Right atrium auricular region (tissue), 2 donors: ENCODE measurements around the gene GOSR2. TPM values are rescaled to one million over a fixed set of nuclear protein-coding genes. Genes with fewer than 3 reads are reported as not detected.

ENCODE experiments used
- DNase-seq: peaks from one replicate; pipeline ENCODE4 v3.0.0-alpha.2; 2019; ENCODE audit warnings: low spot score
- H3K27ac ChIP-seq, 2 donors: fragments of 200-600 bp; sonication (generic); 1 replicate in 1 of 2; 2 replicates in 1 of 2; pipeline ENCODE4 v1.5.1; 2016 to 2019
- H3K27me3 ChIP-seq, 2 donors: fragments of 200-600 bp; sonication (generic); one replicate each; pipeline versions ENCODE4 v1.5.1 to v1.6.0; 2017 to 2019
- H3K36me3 ChIP-seq: fragments of 200-600 bp; sonication (generic); one replicate; pipeline ENCODE4 v1.5.1; 2016
- H3K4me1 ChIP-seq, 2 donors: fragments of 200-600 bp; sonication (generic); one replicate each; pipeline versions ENCODE4 v1.5.1 to v1.6.0; 2017 to 2019
- H3K4me3 ChIP-seq, 2 donors: fragments of 200-600 bp; sonication (generic); 1 replicate in 1 of 2; 2 replicates in 1 of 2; pipeline ENCODE4 v1.5.1; 2017 to 2019; ENCODE audit warnings: mild to moderate bottlenecking in 1 of 2, moderate library complexity in 1 of 2
- H3K9me3 ChIP-seq, 2 donors: fragments of 200-600 bp; sonication (generic); one replicate each; pipeline ENCODE4 v1.5.1; 2019
- CTCF ChIP-seq, 2 donors: fragments of 200-600 bp; sonication (generic); IDR thresholded peaks; one replicate each; pipeline ENCODE4 v1.5.1; 2019; ENCODE audit warnings: antibody characterized with exemption in 2 of 2
- total RNA-seq, 2 donors: library from RNA; depleted of rRNA; stranded (reverse); fragments of >200 nt; gene quantifications; one replicate each; pipeline ENCODE4 v1.1.0, GENCODE V29; 2016

GOSR2 gene
- total RNA-seq, 2 donors from 2014 or later: 35.9 to 38.6 TPM

DNA sequence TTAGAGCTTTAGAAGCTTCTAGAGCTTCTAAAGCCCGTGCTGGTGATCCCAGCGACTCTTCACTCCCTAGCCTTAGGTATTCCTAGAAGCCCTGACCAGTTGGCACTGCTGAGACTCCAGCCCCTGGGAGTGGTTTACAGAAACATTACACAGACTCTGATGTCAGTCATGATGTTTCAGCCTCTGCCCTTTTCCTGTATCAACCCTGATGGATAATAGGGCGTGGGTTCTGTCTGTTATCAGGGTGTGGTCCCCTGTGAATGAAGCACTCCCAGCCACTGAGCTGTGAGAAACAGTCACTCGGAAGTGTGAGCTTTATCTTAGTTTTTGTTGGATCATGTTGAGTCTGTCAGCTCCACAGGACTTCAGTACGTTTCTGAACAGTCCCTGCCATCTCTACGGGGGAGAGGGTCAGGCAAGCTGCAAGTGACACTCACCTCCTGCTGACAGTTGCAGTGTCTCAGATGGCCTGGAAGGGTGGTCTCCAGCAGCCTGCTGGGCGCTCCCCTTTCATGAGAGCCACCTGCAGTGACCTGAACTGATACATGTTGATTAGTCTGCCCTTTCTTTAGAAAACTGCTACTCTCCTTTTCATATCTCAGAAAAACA is 12.8 kb downstream of the GOSR2 start:
- TF ChIP-seq CTCF (IDR thresholded peaks at IDR 0.05): no peak
- Histone ChIP-seq H3K36me3 (peaks cover 98% of the 10 kb centered on the region), H3K9me3 (no peaks in the 10 kb centered on the region), H3K27ac (peak overlapping the region; percentile 15 to 51), H3K4me1 (peaks cover 0 to 19% of the 10 kb centered on the region in 2 donors), H3K27me3 (no peaks in the 10 kb centered on the region), H3K4me3 (no peak overlapping the region)
- peak; percentile 78 for DNase-seq

DNA sequence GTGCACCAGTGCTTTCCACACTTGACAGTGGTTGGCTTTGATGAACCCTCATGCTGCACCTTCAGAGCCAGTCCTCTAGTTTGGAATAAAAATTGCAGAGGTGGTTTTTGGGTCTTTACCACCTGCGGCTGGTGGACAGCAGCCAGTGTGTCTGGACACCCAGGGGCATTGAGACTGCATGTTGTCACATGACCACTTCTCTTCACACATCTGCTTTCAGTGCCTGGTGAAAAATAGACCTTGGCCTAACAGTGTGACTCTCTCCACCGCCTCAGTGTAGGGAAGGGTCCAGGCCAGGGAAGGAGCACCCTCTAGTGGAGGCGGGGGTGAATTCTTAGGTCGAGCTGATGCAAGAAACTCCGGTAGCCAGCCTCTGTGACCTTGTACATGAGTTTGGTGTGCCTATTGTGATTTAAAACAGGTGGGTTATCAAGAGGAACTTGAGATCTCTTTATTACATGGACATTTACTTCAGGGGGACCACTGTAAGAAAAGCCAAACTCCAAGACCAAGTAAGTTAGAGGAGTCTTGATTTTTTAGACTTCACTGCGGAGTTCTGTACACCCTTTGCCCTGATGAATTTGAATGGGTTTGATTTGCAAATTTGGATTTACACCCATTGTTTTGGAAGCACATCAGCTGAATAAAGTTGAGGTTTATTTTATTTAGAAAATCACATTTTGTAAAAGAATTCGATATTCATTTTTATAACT is 17.9 kb downstream of the GOSR2 start:
- H3K27me3 ChIP-seq: no peaks in the 10 kb centered on the region
- H3K4me3 ChIP-seq: no peak overlapping the region
- peak; percentile 81 for DNase-seq
- peak; percentile 89 to 92 for TF ChIP-seq CTCF (IDR thresholded peaks at IDR 0.05)
- H3K27ac ChIP-seq: no peak overlapping the region
- H3K4me1 ChIP-seq: peaks cover 0 to 27% of the 10 kb centered on the region in 2 donors
- peaks cover 48% of the 10 kb centered on the region for H3K36me3 ChIP-seq
- H3K9me3 ChIP-seq: no peaks in the 10 kb centered on the region

DNA sequence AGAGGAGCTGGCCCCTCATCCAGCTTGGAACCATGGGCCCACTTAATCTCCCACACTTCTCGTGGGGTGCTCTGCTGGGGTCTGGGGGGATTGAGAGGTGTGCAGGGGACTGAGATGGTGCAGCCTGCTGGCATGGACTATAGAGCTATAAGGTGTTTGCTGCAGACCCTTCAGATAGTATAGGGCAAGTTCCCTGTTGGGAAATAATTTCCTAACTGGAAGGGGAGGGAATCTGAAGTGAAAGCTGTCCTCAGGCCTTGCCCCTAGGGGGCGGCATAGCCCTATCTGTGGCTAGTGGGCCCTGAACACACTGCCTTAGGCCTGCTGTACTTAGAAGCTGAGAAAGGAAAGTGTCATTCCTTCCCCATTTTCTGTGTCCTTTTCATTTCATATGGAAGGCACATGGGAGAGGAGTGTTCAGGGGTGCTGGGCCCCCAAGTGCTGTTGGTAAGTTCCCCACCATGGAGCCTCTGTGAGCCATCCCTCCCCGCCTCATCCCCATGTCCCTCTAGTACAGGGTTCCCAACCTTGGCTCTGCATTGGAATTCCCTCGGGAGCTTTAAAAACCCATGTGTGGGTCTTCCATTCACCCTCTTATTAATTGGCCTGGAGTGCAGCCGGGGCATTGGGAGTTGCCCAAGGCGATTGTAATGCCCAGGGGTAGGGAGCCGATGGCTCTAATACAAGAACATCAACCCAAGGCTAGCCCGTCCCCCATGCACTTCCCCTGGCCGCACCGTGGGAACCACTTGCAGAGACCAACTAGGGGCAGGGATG is 19.7 kb downstream of the GOSR2 start:
- TF ChIP-seq CTCF (IDR thresholded peaks at IDR 0.05): peak; percentile 73 to 86

DNA sequence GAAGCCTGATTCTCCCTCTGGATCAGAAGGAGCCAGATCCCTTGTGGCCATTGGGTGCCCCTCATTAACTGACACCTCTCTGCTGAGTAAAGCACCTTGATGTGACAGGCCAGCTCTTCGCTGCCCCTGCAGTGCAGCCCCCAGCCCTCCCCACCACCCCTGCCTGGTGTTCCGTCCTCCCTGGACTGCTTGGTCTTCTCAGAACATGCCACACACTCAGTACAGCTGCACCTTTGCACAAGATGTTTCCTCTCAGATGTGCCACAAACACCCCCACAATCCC is 20.2 kb downstream of the GOSR2 start:
- no peak for TF ChIP-seq CTCF (IDR thresholded peaks at IDR 0.05)
- no peak overlapping the region for H3K27ac ChIP-seq
- H3K4me1 ChIP-seq: peaks cover 0 to 21% of the 10 kb centered on the region in 2 donors
- peaks cover 24% of the 10 kb centered on the region for H3K36me3 ChIP-seq
- H3K27me3 ChIP-seq: no peaks in the 10 kb centered on the region
- DNase-seq: no peak
- no peaks in the 10 kb centered on the region for H3K9me3 ChIP-seq
- no peak overlapping the region for H3K4me3 ChIP-seq

More for the DNA sequence above, 19.7 kb downstream of the GOSR2 start:
- peaks cover 30% of the 10 kb centered on the region for H3K36me3 ChIP-seq
- H3K9me3 ChIP-seq: no peaks in the 10 kb centered on the region
- DNase-seq: peak; percentile 74
- H3K4me1 ChIP-seq: peaks cover 0 to 21% of the 10 kb centered on the region in 2 donors
- H3K27me3 ChIP-seq: no peaks in the 10 kb centered on the region
- H3K27ac ChIP-seq: no peak overlapping the region
- H3K4me3 ChIP-seq: no peak overlapping the region

- peaks cover 0 to 21% of the 10 kb centered on the region in 2 donors for H3K4me1 ChIP-seq
- H3K4me3 ChIP-seq: no peak overlapping the region
- no peaks in the 10 kb centered on the region for H3K27me3 ChIP-seq
- H3K36me3 ChIP-seq: peaks cover 19% of the 10 kb centered on the region
- DNase-seq: no peak
- H3K27ac ChIP-seq: no peak overlapping the region
- no peaks in the 10 kb centered on the region for H3K9me3 ChIP-seq
- no peak for TF ChIP-seq CTCF (IDR thresholded peaks at IDR 0.05)
Measured at GRCh38 chr17:46943501-46944393, 20.8 kb downstream of the GOSR2 start.
